HG03097 (cell line): ENCODE data around the gene EPHA5.
"Not testable (repeated sequence)": the region's sequence is repeated elsewhere in the genome, so short reads cannot be mapped to it uniquely, and the experiment has no call there.

Experiments
- ATAC-seq: cut with Tn5 transposase; IDR thresholded peaks from one replicate; pipeline ENCODE4 v1.9.1; 2021; ENCODE audit not compliant: unreplicated experiment, low FRiP score

The EPHA5 gene

GRCh38 chr4:65391382-65391781 lies 278.9 kb downstream of the EPHA5 start:
- no peak for ATAC-seq

- no peak for ATAC-seq
Observed at GRCh38 chr4:65386927-65387326, 283.4 kb downstream of the EPHA5 start.

- no peak for ATAC-seq
Observed at GRCh38 chr4:65383589-65384305, 286.5 kb downstream of the EPHA5 start.

GRCh38 chr4:65381648-65382047 lies 288.6 kb downstream of the EPHA5 start:
- no peak for ATAC-seq

- no peak for ATAC-seq
Observed at GRCh38 chr4:65370709-65371108, 299.6 kb downstream of the EPHA5 start.

- no peak for ATAC-seq
Observed at GRCh38 chr4:65367306-65367705, 303.0 kb downstream of the EPHA5 start.

- ATAC-seq = no peak
Observed at GRCh38 chr4:65358914-65359313, 311.4 kb downstream of the EPHA5 start.

- ATAC-seq = no peak
Observed at GRCh38 chr4:65353098-65353497, 317.2 kb downstream of the EPHA5 start.

GRCh38 chr4:65344278-65344825 lies 325.9 kb downstream of the EPHA5 start:
- no peak for ATAC-seq

GRCh38 chr4:65343342-65343741 lies 326.9 kb downstream of the EPHA5 start:
- ATAC-seq = no peak

GRCh38 chr4:65341557-65341956 lies 328.7 kb downstream of the EPHA5 start:
- no peak for ATAC-seq

GRCh38 chr4:65340382-65341109 lies 329.7 kb downstream of the EPHA5 start:
- ATAC-seq = no peak

- no peak for ATAC-seq
Observed at GRCh38 chr4:65337371-65337770, 332.9 kb downstream of the EPHA5 start.

GRCh38 chr4:65336465-65336864 lies 333.8 kb downstream of the EPHA5 start:
- no peak for ATAC-seq

- no peak for ATAC-seq
Observed at GRCh38 chr4:65316534-65316933, 353.8 kb downstream of the EPHA5 start.

- ATAC-seq = no peak
Observed at GRCh38 chr4:65311120-65311519, 359.2 kb downstream of the EPHA5 start.

- ATAC-seq = no peak
Observed at GRCh38 chr4:65310586-65310985, 359.7 kb downstream of the EPHA5 start.

GRCh38 chr4:65308626-65309025 lies 361.7 kb downstream of the EPHA5 start:
- not testable (repeated sequence) for ATAC-seq

- no peak for ATAC-seq
Observed at GRCh38 chr4:65302145-65302544, 368.1 kb downstream of the EPHA5 start.

GRCh38 chr4:65296246-65296645 lies 374.0 kb downstream of the EPHA5 start:
- ATAC-seq = no peak

- ATAC-seq = no peak
Observed at GRCh38 chr4:65287071-65287470, 383.2 kb downstream of the EPHA5 start.
